SHP77 treated with DMSO at 0.1 percent for 48 hours (cell line): ENCODE data around the gene TRPC4.

Experiments used
- DNase-seq: peaks from one replicate; lab custom pipeline; 2025; lab: John Stamatoyannopoulos, UW

The TRPC4 gene

GRCh38 chr13:37657134-37657533, 212.4 kb downstream of the TRPC4 start:
- no peak for DNase-seq

GRCh38 chr13:37656247-37656940, 213.2 kb downstream of the TRPC4 start:
- no peak for DNase-seq

GRCh38 chr13:37652596-37652995, 217.0 kb downstream of the TRPC4 start:
- DNase-seq, result no peak

GRCh38 chr13:37651891-37652290, 217.7 kb downstream of the TRPC4 start:
- DNase-seq, result no peak

GRCh38 chr13:37648609-37649008, 221.0 kb downstream of the TRPC4 start:
- no peak for DNase-seq

- DNase-seq, result no peak
These were observed 222.4 kb downstream of the TRPC4 start for GRCh38 chr13:37647031-37647650.

- DNase-seq, result no peak
These were observed 223.0 kb downstream of the TRPC4 start for GRCh38 chr13:37646531-37646930.

- DNase-seq, result no peak
These were observed 224.3 kb downstream of the TRPC4 start for GRCh38 chr13:37645181-37645740.

GRCh38 chr13:37641391-37641790, 228.2 kb downstream of the TRPC4 start:
- no peak for DNase-seq

GRCh38 chr13:37640499-37640898, 229.1 kb downstream of the TRPC4 start:
- DNase-seq, result peak; percentile 10

- no peak for DNase-seq
These were observed 232.9 kb downstream of the TRPC4 start for GRCh38 chr13:37636701-37637100.

- no peak for DNase-seq
These were observed 237.3 kb downstream of the TRPC4 start for GRCh38 chr13:37632294-37632693.

GRCh38 chr13:37627428-37627827, 242.1 kb downstream of the TRPC4 start:
- no peak for DNase-seq

- no peak for DNase-seq
These were observed 247.7 kb downstream of the TRPC4 start for GRCh38 chr13:37621811-37622361.

GRCh38 chr13:37618554-37618953, 251.0 kb downstream of the TRPC4 start:
- DNase-seq, result no peak

- no peak for DNase-seq
These were observed 252.4 kb downstream of the TRPC4 start for GRCh38 chr13:37617173-37617572.

GRCh38 chr13:37616131-37616530, 253.4 kb downstream of the TRPC4 start:
- no peak for DNase-seq

- DNase-seq, result no peak
These were observed 254.3 kb downstream of the TRPC4 start for GRCh38 chr13:37615276-37615675.

- DNase-seq, result no peak
These were observed 255.9 kb downstream of the TRPC4 start for GRCh38 chr13:37613638-37614037.

GRCh38 chr13:37613236-37613635, 256.3 kb downstream of the TRPC4 start:
- no peak for DNase-seq

- no peak for DNase-seq
These were observed 260.7 kb downstream of the TRPC4 start for GRCh38 chr13:37608750-37609339.

GRCh38 chr13:37602733-37603381, 266.7 kb downstream of the TRPC4 start:
- DNase-seq, result peak; percentile 7
